Thoracic aorta (tissue), 2 donors: ENCODE data around the gene MTHFD1L. TPM values are rescaled to one million over a fixed set of nuclear protein-coding genes. Genes with fewer than 3 reads are reported as not detected.
A peak's percentile ranks its signal among the peaks of the same experiment; 100 is the strongest.

Experiments
- ATAC-seq: fragments of 150-250 bp; one replicate; pipeline ENCODE4 v1.8.0; 2017; ENCODE audit warnings: low read depth; ENCODE audit not compliant: insufficient number of reproducible peaks, low FRiP score
- DNase-seq: peaks from one replicate; pipeline ENCODE4 v3.0.0-alpha.2; 2020; ENCODE audit warnings: low spot score
- H3K27ac ChIP-seq, 2 donors: fragments of 200-600 bp; sonication (generic); 1 replicate in 1 of 2; 2 replicates in 1 of 2; pipeline ENCODE4 v1.5.1; 2016; ENCODE audit warnings: mild to moderate bottlenecking in 2 of 2, moderate library complexity in 2 of 2
- H3K27me3 ChIP-seq: fragments of 200-600 bp; sonication (generic); replicated peaks from 2 replicates; pipeline ENCODE4 v1.6.0; 2016; ENCODE audit warnings: mild to moderate bottlenecking; ENCODE audit not compliant: insufficient read depth
- H3K36me3 ChIP-seq: fragments of 200-600 bp; sonication (generic); one replicate; pipeline ENCODE4 v1.5.1; 2016
- H3K4me1 ChIP-seq, 2 donors: fragments of 200-600 bp; sonication (generic); 1 replicate in 1 of 2; 2 replicates in 1 of 2; pipeline versions ENCODE4 v1.5.1 to v1.6.0; 2016; ENCODE audit warnings: low read depth in 2 of 2, mild to moderate bottlenecking in 1 of 2; ENCODE audit not compliant: control insufficient read depth in 1 of 2
- H3K4me3 ChIP-seq: fragments of 200-600 bp; sonication (generic); 2 replicates; pipeline ENCODE4 v1.5.1; 2016; ENCODE audit warnings: mild to moderate bottlenecking
- H3K9me3 ChIP-seq: fragments of 200-600 bp; sonication (generic); 2 replicates; pipeline ENCODE4 v1.5.1; 2016
- total RNA-seq, 2 donors: library from RNA; depleted of rRNA; stranded (reverse); fragments of >200 nt; gene quantifications; one replicate each; pipeline versions ENCODE4 v1.1.0 to v1.2.3, GENCODE V29; 2016
- TF ChIP-seq, protein P1 (sequence below): fragments of 200-600 bp; sonication (generic); IDR thresholded peaks from one replicate; pipeline ENCODE4 v1.5.1; 2019; ENCODE audit warnings: antibody characterized with exemption

Gene MTHFD1L
- total RNA-seq, 2 donors from 2014 or later, result 52.8 to 77.3 TPM

DNA sequence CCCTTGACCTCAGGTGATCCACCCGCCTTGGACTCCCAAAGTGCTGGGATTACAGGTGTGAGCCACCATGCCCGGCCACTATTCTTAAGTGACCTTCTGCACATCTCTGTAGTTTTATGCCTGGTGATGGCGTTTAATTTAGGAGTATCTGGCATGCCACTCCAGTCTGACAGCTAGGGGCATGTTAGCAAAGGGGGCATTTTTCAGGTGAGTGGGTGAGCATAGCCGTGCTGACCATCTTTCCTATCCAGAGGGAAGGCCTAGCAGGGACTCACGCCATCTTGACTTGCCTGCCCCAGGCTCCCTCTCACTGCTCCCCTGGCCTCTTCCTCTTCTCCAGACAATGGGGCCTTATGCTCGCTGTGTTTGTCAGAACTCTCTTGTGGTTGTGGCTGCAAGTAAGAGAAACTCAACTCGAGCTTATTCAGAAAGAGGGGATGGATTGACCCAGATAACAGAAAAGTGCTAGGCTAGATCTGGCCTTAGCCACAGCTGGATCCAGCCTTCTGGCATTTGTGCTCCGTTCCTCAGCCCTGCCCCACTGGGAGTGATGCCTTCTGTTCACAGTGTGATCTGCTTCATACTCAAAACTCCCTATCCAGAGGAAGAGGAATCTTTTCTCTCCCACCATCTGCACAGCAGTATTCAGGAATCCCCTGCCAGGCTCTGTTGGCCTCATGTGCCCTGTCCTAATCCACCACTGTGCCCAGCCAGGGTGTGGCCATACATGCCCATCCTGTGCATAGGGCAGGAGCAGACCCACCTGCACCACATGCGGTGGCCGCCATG is 199.7 kb downstream of the MTHFD1L start:
- Histone ChIP-seq H3K4me1 (peaks cover 29 to 57% of the 10 kb centered on the region in 2 donors), H3K4me3 (no peak overlapping the region)

DNA sequence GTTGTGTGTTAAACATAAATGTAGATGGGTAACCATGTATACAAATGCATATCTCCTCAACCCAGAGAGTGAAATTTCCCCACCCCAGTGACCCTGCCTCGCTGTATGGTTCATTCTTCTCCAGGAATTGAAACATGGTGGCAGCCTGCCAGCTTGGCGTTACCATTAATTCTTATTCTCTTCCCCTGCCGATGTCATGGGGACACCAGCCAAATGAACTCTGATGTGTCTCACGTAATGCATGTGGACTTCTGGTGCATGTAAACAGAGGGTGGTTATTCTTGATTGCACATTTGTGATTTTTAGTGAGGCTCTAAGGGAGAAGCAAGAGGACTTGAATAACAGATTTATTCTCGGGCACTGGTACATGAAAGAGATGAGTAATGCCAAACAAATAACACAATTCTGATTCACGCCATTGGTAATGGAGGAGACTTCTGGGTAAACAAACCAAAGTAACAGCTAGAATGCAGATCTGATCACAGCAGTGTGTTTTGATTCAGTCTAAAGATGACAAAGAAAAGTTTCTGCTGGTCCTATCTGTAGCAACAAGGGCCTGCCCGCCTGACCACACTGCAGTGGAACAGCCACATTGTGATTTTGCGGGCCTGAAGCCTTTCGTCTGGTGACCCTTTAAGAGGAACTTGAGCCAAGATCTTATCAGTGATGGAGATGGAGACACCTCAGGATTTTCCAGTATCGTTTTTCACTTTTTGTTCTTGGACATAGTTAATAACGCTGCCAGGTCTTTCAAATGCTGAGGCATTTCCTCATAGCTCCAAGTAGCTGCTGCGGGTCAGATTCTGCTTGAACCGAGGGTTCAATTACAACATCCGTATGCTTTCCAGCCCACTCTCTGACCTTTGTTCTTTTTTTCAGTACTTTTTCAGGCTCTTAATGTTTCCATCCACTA is 202.4 kb downstream of the MTHFD1L start:
- no peak overlapping the region for H3K4me3 ChIP-seq
- peak; percentile 64 for ATAC-seq
- TF ChIP-seq, protein P1, sequence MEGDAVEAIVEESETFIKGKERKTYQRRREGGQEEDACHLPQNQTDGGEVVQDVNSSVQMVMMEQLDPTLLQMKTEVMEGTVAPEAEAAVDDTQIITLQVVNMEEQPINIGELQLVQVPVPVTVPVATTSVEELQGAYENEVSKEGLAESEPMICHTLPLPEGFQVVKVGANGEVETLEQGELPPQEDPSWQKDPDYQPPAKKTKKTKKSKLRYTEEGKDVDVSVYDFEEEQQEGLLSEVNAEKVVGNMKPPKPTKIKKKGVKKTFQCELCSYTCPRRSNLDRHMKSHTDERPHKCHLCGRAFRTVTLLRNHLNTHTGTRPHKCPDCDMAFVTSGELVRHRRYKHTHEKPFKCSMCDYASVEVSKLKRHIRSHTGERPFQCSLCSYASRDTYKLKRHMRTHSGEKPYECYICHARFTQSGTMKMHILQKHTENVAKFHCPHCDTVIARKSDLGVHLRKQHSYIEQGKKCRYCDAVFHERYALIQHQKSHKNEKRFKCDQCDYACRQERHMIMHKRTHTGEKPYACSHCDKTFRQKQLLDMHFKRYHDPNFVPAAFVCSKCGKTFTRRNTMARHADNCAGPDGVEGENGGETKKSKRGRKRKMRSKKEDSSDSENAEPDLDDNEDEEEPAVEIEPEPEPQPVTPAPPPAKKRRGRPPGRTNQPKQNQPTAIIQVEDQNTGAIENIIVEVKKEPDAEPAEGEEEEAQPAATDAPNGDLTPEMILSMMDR, result no peak
- H3K4me1 ChIP-seq, result peaks cover 25 to 61% of the 10 kb centered on the region in 2 donors
- no peaks in the 10 kb centered on the region for H3K27me3 ChIP-seq
- no peaks in the 10 kb centered on the region for H3K36me3 ChIP-seq
- peak; percentile 68 for DNase-seq
- H3K27ac ChIP-seq, result peak overlapping the region; percentile 59 to 77
- no peaks in the 10 kb centered on the region for H3K9me3 ChIP-seq

More for the DNA sequence above, 199.7 kb downstream of the MTHFD1L start:
- TF ChIP-seq, protein P1, result no peak
- no peaks in the 10 kb centered on the region for H3K36me3 ChIP-seq
- H3K9me3 ChIP-seq, result no peaks in the 10 kb centered on the region
- no peaks in the 10 kb centered on the region for H3K27me3 ChIP-seq
- H3K27ac ChIP-seq, result no peak overlapping the region
- DNase-seq, result no peak
- ATAC-seq, result no peak

DNA sequence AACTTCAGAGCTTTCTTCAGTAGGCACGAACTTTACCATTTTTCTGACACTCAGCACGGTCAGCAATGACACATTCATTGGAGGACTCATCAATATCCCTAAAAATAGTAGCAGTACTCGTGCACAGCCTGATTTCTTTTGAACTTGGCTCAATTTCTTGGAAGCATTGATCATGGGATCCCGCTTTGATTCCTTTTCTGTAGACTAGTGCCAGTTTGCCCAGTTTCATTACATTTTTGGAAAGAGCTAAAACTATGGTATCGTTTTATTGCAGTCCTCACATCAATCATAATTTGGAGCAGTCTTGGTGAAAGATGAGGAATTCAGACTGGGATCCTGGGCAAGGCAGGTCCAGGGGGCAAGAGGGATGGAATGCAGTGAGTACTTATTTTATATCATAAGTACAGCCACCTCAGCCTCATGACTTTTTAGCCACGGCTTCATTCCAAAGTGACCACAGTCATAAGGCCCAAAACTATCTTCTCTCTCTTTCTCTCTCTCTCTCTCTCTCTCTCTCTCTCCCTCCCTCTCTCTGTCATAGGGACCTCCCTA is 203.3 kb downstream of the MTHFD1L start:
- TF ChIP-seq, protein P1, result no peak
- no peak for DNase-seq
- no peak overlapping the region for H3K4me3 ChIP-seq
- H3K36me3 ChIP-seq, result no peaks in the 10 kb centered on the region
- no peak for ATAC-seq
- H3K27ac ChIP-seq, result peak overlapping the region; percentile 59 to 77
- H3K4me1 ChIP-seq, result peaks cover 16 to 52% of the 10 kb centered on the region in 2 donors
- H3K9me3 ChIP-seq, result no peaks in the 10 kb centered on the region
- H3K27me3 ChIP-seq, result no peaks in the 10 kb centered on the region

DNA sequence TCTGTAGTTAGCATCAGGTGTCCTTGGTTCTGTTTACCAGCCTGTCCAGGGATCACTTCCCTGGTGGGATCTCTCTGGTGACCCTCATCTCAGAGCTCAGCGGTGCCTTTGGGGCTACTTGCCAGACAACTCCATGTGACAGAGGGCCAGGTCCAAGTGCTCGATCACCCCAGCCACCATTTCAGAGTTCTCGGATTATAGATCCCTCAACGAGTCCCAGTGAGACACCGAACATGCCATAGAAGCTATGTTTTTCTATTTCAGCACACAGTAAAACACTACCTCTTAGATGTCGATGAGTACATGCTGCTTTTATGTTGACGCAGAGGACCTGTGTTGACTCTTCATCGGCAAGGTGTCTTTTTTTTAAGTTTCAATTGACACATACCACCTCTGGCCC is 204.1 kb downstream of the MTHFD1L start:
- no peak for ATAC-seq
- Histone ChIP-seq H3K27me3 (no peaks in the 10 kb centered on the region), H3K36me3 (no peaks in the 10 kb centered on the region), H3K4me3 (no peak overlapping the region), H3K4me1 (peaks cover 12 to 45% of the 10 kb centered on the region in 2 donors), H3K27ac (peak overlapping the region; percentile 59 to 77), H3K9me3 (no peaks in the 10 kb centered on the region)
- no peak for DNase-seq
- TF ChIP-seq, protein P1, result no peak

DNA sequence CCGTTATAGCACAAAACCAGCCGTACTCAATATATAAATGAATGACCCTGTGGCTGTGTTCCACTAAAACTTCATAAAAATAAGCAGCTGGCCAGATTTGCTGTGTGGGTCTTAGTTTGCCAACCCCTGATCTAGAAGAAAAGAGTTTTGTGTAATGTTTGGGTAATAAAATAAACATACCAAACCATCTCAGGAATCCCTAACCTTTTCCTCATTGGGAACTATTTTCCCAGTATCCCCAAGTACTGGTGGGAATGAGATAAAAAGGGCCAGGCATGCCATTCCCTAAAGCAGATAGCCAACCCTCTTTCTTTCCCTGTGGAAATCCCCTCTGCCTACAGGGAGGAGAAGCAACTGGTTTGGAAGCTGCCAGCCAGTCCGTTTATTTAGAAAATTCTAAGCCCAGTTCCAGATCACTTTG is 205.1 kb downstream of the MTHFD1L start:
- no peak for DNase-seq
- Histone ChIP-seq H3K36me3 (no peaks in the 10 kb centered on the region), H3K27ac (peak overlapping the region; percentile 59 to 65), H3K9me3 (no peaks in the 10 kb centered on the region), H3K27me3 (no peaks in the 10 kb centered on the region), H3K4me3 (peak overlapping the region; percentile 64), H3K4me1 (peaks cover 12 to 45% of the 10 kb centered on the region in 2 donors)
- ATAC-seq, result no peak
- TF ChIP-seq, protein P1, result no peak
